HepG2 (cell line): ENCODE data around the gene ETV6. TPM values are rescaled to one million over a fixed set of nuclear protein-coding genes. Genes with fewer than 3 reads are reported as not detected.
A peak's percentile ranks its signal among the peaks of the same experiment; 100 is the strongest.

Experiments
- ASH2L ChIP-seq: fragments of 300-600, 200-600 bp; sonication (generic); IDR thresholded peaks from 2 replicates; pipeline ENCODE4 v1.7.0; 2017; ENCODE audit warnings: low read depth, mild to moderate bottlenecking, moderate library complexity, mixed read lengths, low read length; ENCODE audit not compliant: insufficient read length
- CBX2 ChIP-seq, 2 experiments: fragments of 200-600 bp in 1 of 2; sonication (generic); formaldehyde crosslinking in 1 of 2; IDR thresholded peaks; 2 replicates each; pipeline versions ENCODE4 v1.7.0 to v1.8.1; 2018 to 2022; ENCODE audit warnings: low read depth in 2 of 2, low read length in 1 of 2, mild to moderate bottlenecking in 1 of 2, missing genetic modification reagents in 1 of 2
- FOXP1 ChIP-seq, 2 experiments: fragments of 450-650 bp in 1 of 2; IDR thresholded peaks; 2 replicates each; pipeline ENCODE4 v1.6.1; 2017 to 2018; ENCODE audit warnings: antibody characterized with exemption in 1 of 2
- MEIS2 ChIP-seq: sonication (generic); formaldehyde crosslinking; IDR thresholded peaks from 2 replicates; pipeline ENCODE4 v1.9.0; 2021; ENCODE audit warnings: mild to moderate bottlenecking, missing genetic modification reagents
- NFKB2 ChIP-seq: sonication (generic); formaldehyde crosslinking; IDR thresholded peaks from 2 replicates; pipeline ENCODE4 v1.4.0; 2020; ENCODE audit warnings: missing genetic modification reagents, borderline replicate concordance
- NR2F6 ChIP-seq, 2 experiments: IDR thresholded peaks; 2 replicates each; pipeline ENCODE4 v1.6.1; 2016; ENCODE audit warnings: antibody characterized with exemption in 1 of 2, mild to moderate bottlenecking in 1 of 2
- PPARG ChIP-seq: conservative IDR thresholded peaks from 2 replicates; pipeline ENCODE4 v1.6.1; 2016; ENCODE audit warnings: missing biosample characterization, missing genetic modification reagents
- PTBP1 ChIP-seq: fragments of 200-400 bp; formaldehyde crosslinking; IDR thresholded peaks from 2 replicates; pipeline ENCODE4 v1.6.1; 2018; ENCODE audit warnings: low read length, low read depth; ENCODE audit not compliant: poor library complexity, severe bottlenecking
- RARA ChIP-seq: IDR thresholded peaks from 2 replicates; pipeline ENCODE4 v1.6.1; 2016; ENCODE audit warnings: missing genetic modification reagents, missing compliant biosample characterization
- REPIN1 ChIP-seq: sonication (generic); formaldehyde crosslinking; IDR thresholded peaks from 2 replicates; pipeline ENCODE4 v1.8.0; 2022; ENCODE audit warnings: missing genetic modification reagents, low read depth, mild to moderate bottlenecking, borderline replicate concordance
- RNF2 ChIP-seq: fragments of 450-650 bp; conservative IDR thresholded peaks from 2 replicates; pipeline ENCODE4 v1.6.1; 2016; ENCODE audit warnings: low read depth
- SOX13 ChIP-seq, 3 experiments: fragments of 450-650 bp in 1 of 3; sonication (generic) in 1 of 3; formaldehyde crosslinking in 1 of 3; IDR thresholded peaks in 2 of 3; conservative IDR thresholded peaks in 1 of 3; 2 replicates each; pipeline versions ENCODE4 v1.5.0 to v1.6.1; 2016 to 2020; ENCODE audit warnings: antibody characterized with exemption in 1 of 3, mild to moderate bottlenecking in 1 of 3, missing compliant biosample characterization in 1 of 3, missing genetic modification reagents in 1 of 3, moderate library complexity in 1 of 3
- SRSF9 ChIP-seq: fragments of 200-400 bp; formaldehyde crosslinking; IDR thresholded peaks from 2 replicates; pipeline ENCODE4 v1.6.1; 2018; ENCODE audit warnings: borderline replicate concordance, mild to moderate bottlenecking, low read depth, low read length; ENCODE audit not compliant: insufficient read depth, poor library complexity, severe bottlenecking
- ZNF670 ChIP-seq: sonication (generic); formaldehyde crosslinking; IDR thresholded peaks from 2 replicates; pipeline ENCODE4 v1.8.0; 2022; ENCODE audit warnings: mild to moderate bottlenecking, missing genetic modification reagents, borderline replicate concordance
- ZSCAN21 ChIP-seq: sonication (generic); formaldehyde crosslinking; IDR thresholded peaks from 2 replicates; pipeline ENCODE4 v1.8.0; 2022; ENCODE audit warnings: mild to moderate bottlenecking, missing genetic modification reagents, moderate library complexity, borderline replicate concordance
- polyA plus RNA-seq, 8 experiments: library from polyadenylated mRNA; depleted of rRNA in 3 of 8; stranded (reverse) in 7 of 8; unstranded in 1 of 8; fragments of >200 nt; fragmentation: Illumina TruSeq in 4 of 8; extraction: Trizol in 4 of 8; gene quantifications; 2 replicates each; pipeline versions ENCODE4 v1.2.1 to v1.2.3, GENCODE V29; 2011 to 2016; ENCODE audit warnings: low read depth in 4 of 8, missing spikeins in 1 of 8, mixed read lengths in 1 of 8; ENCODE audit not compliant: insufficient read depth in 1 of 8
- total RNA-seq, 5 experiments: library from RNA; depleted of rRNA; stranded (reverse); fragments of >200 nt; fragmentation: Illumina TruSeq; extraction: Trizol; gene quantifications; 2 replicates each; pipeline ENCODE4 v1.2.3, GENCODE V29; 2016; ENCODE audit warnings: low read depth in 1 of 5
- TF ChIP-seq, protein P1 (sequence below): sonication (generic); formaldehyde crosslinking; conservative IDR thresholded peaks from 2 replicates; pipeline ENCODE4 v1.4.0; 2020; ENCODE audit warnings: mild to moderate bottlenecking, missing genetic modification reagents, moderate library complexity
- TF ChIP-seq, protein P2 (sequence below): sonication (generic); IDR thresholded peaks from 2 replicates; pipeline ENCODE4 v1.6.1; 2016; ENCODE audit warnings: low read depth, borderline replicate concordance
- TF ChIP-seq, protein P3 (sequence below): sonication (generic); formaldehyde crosslinking; IDR thresholded peaks from 2 replicates; pipeline ENCODE4 v1.8.1; 2022; ENCODE audit warnings: mild to moderate bottlenecking, missing genetic modification reagents
- TF ChIP-seq, protein P4 (sequence below): sonication (generic); formaldehyde crosslinking; IDR thresholded peaks from 2 replicates; pipeline ENCODE4 v1.4.0; 2020; ENCODE audit warnings: missing genetic modification reagents

Gene ETV6
- total and polyA plus RNA-seq, 2 of the 13 experiments (the other 11 are each of a cell fraction or from before 2014, with no cell fraction given) = 2.2 to 3.0 TPM

DNA sequence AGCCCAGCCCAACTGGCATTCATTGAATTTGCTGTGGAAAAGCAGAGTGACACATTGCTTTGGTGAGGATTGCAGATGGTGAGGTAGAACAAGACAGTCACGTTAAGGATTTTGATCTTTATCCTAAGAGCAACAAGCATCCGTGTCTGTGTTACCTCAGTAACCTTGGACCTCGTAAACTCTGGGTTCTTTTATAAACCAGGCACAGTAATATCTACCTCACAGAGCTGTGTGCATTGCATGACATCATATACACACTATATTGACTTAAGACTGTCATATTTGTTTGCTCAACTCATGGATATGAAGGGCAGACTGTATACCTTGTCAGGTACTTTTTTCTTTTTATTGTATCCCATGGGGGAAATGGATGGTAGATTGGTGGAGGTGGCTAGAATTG, 156.2 kb downstream of the ETV6 start (continued):
- TF ChIP-seq NFKB2 = no peak
- no peak for TF ChIP-seq SOX13 (IDR thresholded peaks at IDR 0.05)
- TF ChIP-seq SOX13 (CRISPR knock-in tag; conservative IDR thresholded peaks at IDR 0.05 in 1 of 2, IDR thresholded peaks at IDR 0.05 in 1 of 2) = peak in 1 of 2 experiments; percentile 30; a peak in 1 of 4 replicates
- 0 out of 2 replicates have a peak, but pooled peaks have one; percentile 33 for TF ChIP-seq PPARG (CRISPR knock-in tag)
- no peak for TF ChIP-seq CBX2 (IDR thresholded peaks at IDR 0.05; ENCODE audit: low read depth, low read length)
- TF ChIP-seq CBX2 (CRISPR knock-in tag; IDR thresholded peaks at IDR 0.05; ENCODE audit: low read depth) = no peak
- TF ChIP-seq, protein P1, sequence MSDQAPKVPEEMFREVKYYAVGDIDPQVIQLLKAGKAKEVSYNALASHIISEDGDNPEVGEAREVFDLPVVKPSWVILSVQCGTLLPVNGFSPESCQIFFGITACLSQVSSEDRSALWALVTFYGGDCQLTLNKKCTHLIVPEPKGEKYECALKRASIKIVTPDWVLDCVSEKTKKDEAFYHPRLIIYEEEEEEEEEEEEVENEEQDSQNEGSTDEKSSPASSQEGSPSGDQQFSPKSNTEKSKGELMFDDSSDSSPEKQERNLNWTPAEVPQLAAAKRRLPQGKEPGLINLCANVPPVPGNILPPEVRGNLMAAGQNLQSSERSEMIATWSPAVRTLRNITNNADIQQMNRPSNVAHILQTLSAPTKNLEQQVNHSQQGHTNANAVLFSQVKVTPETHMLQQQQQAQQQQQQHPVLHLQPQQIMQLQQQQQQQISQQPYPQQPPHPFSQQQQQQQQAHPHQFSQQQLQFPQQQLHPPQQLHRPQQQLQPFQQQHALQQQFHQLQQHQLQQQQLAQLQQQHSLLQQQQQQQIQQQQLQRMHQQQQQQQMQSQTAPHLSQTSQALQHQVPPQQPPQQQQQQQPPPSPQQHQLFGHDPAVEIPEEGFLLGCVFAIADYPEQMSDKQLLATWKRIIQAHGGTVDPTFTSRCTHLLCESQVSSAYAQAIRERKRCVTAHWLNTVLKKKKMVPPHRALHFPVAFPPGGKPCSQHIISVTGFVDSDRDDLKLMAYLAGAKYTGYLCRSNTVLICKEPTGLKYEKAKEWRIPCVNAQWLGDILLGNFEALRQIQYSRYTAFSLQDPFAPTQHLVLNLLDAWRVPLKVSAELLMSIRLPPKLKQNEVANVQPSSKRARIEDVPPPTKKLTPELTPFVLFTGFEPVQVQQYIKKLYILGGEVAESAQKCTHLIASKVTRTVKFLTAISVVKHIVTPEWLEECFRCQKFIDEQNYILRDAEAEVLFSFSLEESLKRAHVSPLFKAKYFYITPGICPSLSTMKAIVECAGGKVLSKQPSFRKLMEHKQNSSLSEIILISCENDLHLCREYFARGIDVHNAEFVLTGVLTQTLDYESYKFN (CRISPR knock-in tag) = no peak
- TF ChIP-seq, protein P2, sequence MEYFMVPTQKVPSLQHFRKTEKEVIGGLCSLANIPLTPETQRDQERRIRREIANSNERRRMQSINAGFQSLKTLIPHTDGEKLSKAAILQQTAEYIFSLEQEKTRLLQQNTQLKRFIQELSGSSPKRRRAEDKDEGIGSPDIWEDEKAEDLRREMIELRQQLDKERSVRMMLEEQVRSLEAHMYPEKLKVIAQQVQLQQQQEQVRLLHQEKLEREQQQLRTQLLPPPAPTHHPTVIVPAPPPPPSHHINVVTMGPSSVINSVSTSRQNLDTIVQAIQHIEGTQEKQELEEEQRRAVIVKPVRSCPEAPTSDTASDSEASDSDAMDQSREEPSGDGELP = no peak
- no peak for TF ChIP-seq MEIS2 (CRISPR knock-in tag)
- no peak for TF ChIP-seq REPIN1 (CRISPR knock-in tag)
- no peak for TF ChIP-seq ZNF670 (CRISPR knock-in tag)
- TF ChIP-seq FOXP1 (IDR thresholded peaks at IDR 0.05) = no peak
- TF ChIP-seq FOXP1 (CRISPR knock-in tag; IDR thresholded peaks at IDR 0.05) = 0 out of 2 replicates have a peak, but pooled peaks have one; percentile 24
- TF ChIP-seq, protein P3, sequence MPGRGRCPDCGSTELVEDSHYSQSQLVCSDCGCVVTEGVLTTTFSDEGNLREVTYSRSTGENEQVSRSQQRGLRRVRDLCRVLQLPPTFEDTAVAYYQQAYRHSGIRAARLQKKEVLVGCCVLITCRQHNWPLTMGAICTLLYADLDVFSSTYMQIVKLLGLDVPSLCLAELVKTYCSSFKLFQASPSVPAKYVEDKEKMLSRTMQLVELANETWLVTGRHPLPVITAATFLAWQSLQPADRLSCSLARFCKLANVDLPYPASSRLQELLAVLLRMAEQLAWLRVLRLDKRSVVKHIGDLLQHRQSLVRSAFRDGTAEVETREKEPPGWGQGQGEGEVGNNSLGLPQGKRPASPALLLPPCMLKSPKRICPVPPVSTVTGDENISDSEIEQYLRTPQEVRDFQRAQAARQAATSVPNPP (CRISPR knock-in tag) = no peak
- TF ChIP-seq RNF2 = no peak
- TF ChIP-seq, protein P4, sequence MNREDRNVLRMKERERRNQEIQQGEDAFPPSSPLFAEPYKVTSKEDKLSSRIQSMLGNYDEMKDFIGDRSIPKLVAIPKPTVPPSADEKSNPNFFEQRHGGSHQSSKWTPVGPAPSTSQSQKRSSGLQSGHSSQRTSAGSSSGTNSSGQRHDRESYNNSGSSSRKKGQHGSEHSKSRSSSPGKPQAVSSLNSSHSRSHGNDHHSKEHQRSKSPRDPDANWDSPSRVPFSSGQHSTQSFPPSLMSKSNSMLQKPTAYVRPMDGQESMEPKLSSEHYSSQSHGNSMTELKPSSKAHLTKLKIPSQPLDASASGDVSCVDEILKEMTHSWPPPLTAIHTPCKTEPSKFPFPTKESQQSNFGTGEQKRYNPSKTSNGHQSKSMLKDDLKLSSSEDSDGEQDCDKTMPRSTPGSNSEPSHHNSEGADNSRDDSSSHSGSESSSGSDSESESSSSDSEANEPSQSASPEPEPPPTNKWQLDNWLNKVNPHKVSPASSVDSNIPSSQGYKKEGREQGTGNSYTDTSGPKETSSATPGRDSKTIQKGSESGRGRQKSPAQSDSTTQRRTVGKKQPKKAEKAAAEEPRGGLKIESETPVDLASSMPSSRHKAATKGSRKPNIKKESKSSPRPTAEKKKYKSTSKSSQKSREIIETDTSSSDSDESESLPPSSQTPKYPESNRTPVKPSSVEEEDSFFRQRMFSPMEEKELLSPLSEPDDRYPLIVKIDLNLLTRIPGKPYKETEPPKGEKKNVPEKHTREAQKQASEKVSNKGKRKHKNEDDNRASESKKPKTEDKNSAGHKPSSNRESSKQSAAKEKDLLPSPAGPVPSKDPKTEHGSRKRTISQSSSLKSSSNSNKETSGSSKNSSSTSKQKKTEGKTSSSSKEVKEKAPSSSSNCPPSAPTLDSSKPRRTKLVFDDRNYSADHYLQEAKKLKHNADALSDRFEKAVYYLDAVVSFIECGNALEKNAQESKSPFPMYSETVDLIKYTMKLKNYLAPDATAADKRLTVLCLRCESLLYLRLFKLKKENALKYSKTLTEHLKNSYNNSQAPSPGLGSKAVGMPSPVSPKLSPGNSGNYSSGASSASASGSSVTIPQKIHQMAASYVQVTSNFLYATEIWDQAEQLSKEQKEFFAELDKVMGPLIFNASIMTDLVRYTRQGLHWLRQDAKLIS (CRISPR knock-in tag) = no peak
- no peak for TF ChIP-seq SRSF9
- no peak for TF ChIP-seq ZSCAN21 (CRISPR knock-in tag)
- TF ChIP-seq PTBP1 = no peak
- no peak for TF ChIP-seq NR2F6 (IDR thresholded peaks at IDR 0.05)
- TF ChIP-seq NR2F6 (CRISPR knock-in tag; IDR thresholded peaks at IDR 0.05) = no peak
- no peak for TF ChIP-seq ASH2L
- peak; percentile 46 for TF ChIP-seq RARA (CRISPR knock-in tag)
